Choroid plexus epithelial cell (primary cell): ENCODE results near the gene AGO3.
A peak's percentile ranks its signal among the peaks of the same experiment; 100 is the strongest.

Source experiments
- DNase-seq: peaks from one replicate; pipeline ENCODE4 v3.0.0-alpha.2; 2010; ENCODE audit warnings: low read depth
- H3K4me3 ChIP-seq: 2 replicates; pipeline ENCODE4 v1.5.1; 2011; ENCODE audit warnings: low read depth, mild to moderate bottlenecking, control low read depth, low read length, moderate library complexity
- TF ChIP-seq, protein P1 (sequence below): conservative IDR thresholded peaks from 2 replicates; pipeline ENCODE4 v1.5.1; 2011; ENCODE audit warnings: low read depth, mild to moderate bottlenecking, control low read depth, inconsistent platforms, low read length, moderate library complexity

The AGO3 gene

DNA sequence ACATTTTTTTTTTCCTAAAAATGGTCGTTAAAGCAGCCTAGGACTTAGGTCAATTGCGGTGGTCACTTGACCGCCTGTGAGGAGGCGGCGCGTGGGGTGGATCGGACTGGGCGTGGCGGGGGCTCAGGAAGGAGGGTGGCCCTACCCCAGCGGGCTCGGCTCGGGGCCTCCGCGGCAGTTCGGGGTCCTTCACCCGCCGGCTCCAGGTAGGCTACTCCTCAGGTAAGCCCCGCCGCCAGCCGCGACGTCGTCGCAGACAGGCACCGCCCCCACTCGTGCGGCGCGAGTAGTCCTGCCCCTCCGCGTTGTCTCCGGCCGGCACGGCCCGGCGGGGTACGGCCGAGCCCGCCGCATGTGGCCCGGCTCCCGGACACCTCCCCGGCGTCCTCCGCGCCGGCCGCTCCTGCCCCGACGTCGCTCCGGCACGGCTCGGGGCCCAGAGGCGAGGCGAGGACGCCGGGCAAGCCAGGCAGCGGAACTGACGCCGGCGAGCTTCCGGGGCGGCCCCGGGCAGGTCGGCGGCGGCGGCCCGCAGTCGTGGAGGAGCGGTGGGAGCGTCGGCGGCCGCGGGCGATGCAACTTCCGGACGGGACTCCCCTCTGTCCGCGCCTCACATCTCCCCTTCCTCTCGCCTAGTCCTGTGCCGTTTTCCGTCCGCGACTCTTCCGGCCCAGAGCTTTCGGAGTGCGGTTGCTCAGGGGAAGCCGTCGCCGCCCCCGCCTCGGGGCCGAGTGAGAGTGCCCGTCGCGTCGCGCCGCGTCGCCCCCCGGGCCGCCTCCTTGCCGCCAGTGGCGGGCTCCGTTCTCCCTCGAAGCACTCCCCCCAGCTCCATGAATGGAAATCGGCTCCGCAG is at the start of gene AGO3:
AGO3 (plus strand) TSS at position 513 of the 853 bp plus-strand sequence; CDS start at position 835, 322 bp downstream.
- peak; percentile 81 for DNase-seq
- TF ChIP-seq, protein P1, sequence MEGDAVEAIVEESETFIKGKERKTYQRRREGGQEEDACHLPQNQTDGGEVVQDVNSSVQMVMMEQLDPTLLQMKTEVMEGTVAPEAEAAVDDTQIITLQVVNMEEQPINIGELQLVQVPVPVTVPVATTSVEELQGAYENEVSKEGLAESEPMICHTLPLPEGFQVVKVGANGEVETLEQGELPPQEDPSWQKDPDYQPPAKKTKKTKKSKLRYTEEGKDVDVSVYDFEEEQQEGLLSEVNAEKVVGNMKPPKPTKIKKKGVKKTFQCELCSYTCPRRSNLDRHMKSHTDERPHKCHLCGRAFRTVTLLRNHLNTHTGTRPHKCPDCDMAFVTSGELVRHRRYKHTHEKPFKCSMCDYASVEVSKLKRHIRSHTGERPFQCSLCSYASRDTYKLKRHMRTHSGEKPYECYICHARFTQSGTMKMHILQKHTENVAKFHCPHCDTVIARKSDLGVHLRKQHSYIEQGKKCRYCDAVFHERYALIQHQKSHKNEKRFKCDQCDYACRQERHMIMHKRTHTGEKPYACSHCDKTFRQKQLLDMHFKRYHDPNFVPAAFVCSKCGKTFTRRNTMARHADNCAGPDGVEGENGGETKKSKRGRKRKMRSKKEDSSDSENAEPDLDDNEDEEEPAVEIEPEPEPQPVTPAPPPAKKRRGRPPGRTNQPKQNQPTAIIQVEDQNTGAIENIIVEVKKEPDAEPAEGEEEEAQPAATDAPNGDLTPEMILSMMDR = no peak

DNA sequence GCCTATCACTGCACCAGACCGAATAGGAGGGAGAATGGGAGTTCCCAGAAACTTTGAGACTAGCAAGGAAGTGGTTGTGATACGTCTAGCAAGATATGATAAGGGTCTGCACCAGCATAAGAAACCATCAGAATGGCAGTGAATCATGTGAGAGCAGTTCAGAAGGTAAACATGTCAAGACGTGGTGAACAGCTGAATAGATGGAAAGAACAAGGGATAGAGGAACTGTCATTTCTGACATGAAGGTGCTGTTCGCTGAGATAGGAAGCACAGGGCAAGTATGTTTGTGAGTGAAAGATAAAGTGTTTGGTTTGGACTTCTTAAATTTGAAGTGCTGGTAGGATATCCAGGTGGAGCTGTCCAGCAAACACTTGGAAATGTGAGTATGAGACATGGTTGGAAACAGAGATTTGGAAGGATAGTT is 49.0 kb upstream of the AGO3 start:
- TF ChIP-seq, protein P1 = no peak
- DNase-seq = peak; percentile 24

More for the DNA sequence above, at the start of gene AGO3:
- H3K4me3 ChIP-seq = peak within 1 kb of the TSS; percentile 85

DNA sequence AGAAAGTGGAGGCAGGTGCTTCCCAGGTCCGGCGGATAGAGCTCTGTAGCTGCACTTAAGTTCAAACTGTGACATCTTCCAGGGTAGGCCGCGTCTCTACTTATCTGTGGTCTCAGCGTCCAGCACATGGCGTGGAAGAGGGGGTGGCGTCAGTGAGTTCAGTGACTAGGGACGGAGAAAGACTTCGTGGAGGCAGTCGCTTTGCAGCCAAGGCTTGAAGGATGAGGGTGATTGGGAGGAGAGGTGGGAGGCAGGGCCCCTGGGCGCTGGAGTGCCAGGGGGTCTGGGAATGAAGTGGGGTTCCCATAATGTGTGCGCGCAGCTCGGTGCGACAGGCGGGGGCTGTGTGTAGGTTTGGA is 48.3 kb upstream of the AGO3 start:
- DNase-seq = no peak
- peak overlapping the region; percentile 77 for H3K4me3 ChIP-seq
- TF ChIP-seq, protein P1 = no peak

More for the DNA sequence above, 49.0 kb upstream of the AGO3 start:
- H3K4me3 ChIP-seq = no peak overlapping the region

GRCh38 chr1:35882945-35883634 is 47.8 kb upstream of the AGO3 start, which contains the start of gene AGO1:
AGO1 (plus strand) TSS chr1:35883209; CDS start chr1:35883422, 213 bp downstream.
- TF ChIP-seq, protein P1 = peak; percentile 73
- H3K4me3 ChIP-seq = peak within 1 kb of the TSS; percentile 77
- DNase-seq = peak; percentile 94

- TF ChIP-seq, protein P1 = no peak
- H3K4me3 ChIP-seq = peak overlapping the region; percentile 77
- peak; percentile 59 for DNase-seq
These were observed 47.2 kb upstream of the AGO3 start for GRCh38 chr1:35883635-35884101.

GRCh38 chr1:35884934-35885333 is 46.0 kb upstream of the AGO3 start:
- TF ChIP-seq, protein P1 = no peak
- H3K4me3 ChIP-seq = no peak overlapping the region
- no peak for DNase-seq
